CD4-positive, CD25-positive, alpha-beta regulatory T cell (primary cell): ENCODE results near the gene TUBD1. TPM values are rescaled to one million over a fixed set of nuclear protein-coding genes. Genes with fewer than 3 reads are reported as not detected.
"Not testable (repeated sequence)": the region's sequence is repeated elsewhere in the genome, so short reads cannot be mapped to it uniquely, and the experiment has no call there.

Source experiments
- ATAC-seq, 2 donors: fragments of 150-1000 bp; cut with Tn5 transposase; one replicate each; pipeline ENCODE4 v1.10.0; 2021; ENCODE audit warnings: low read depth in 2 of 2, moderate number of reproducible peaks in 2 of 2, moderate library complexity in 1 of 2
- DNase-seq, 3 donors: peaks; one replicate each; pipeline versions ENCODE4 v3.0.0 to v3.0.0-alpha.2; 2012 to 2022; ENCODE audit warnings: mixed read lengths in 1 of 3
- H3K27ac ChIP-seq: one replicate; pipeline ENCODE4 v1.7.0; 2013; ENCODE audit warnings: mild to moderate bottlenecking, low read length; ENCODE audit not compliant: insufficient read depth, poor library complexity, severe bottlenecking
- H3K27me3 ChIP-seq: one replicate; pipeline ENCODE4 v1.7.0; 2013; ENCODE audit warnings: low read length; ENCODE audit not compliant: control insufficient read depth, insufficient read depth
- H3K36me3 ChIP-seq: one replicate; pipeline ENCODE4 v1.7.0; 2013; ENCODE audit warnings: mild to moderate bottlenecking, low read length, moderate library complexity; ENCODE audit not compliant: control insufficient read depth, insufficient read depth
- H3K4me1 ChIP-seq: 2 replicates; pipeline ENCODE4 v1.7.0; 2013; ENCODE audit warnings: mild to moderate bottlenecking, low read length; ENCODE audit not compliant: insufficient read depth, control insufficient read depth, poor library complexity, severe bottlenecking
- H3K4me3 ChIP-seq: one replicate; pipeline ENCODE4 v1.7.0; 2013; ENCODE audit warnings: low read depth, mild to moderate bottlenecking, low read length, moderate library complexity
- H3K9me3 ChIP-seq, 2 experiments: 1 replicate in 1 of 2; 2 replicates in 1 of 2; pipeline ENCODE4 v1.7.0; 2013; ENCODE audit warnings: low read length in 2 of 2, mild to moderate bottlenecking in 1 of 2, moderate library complexity in 1 of 2; ENCODE audit not compliant: control insufficient read depth in 2 of 2
- H3K27ac Mint-ChIP-seq, 3 donors: one replicate each; pipeline ENCODE4 v1.8.0; 2020 to 2022; ENCODE audit warnings: mild to moderate bottlenecking in 3 of 3, mixed read lengths in 3 of 3, moderate library complexity in 2 of 3
- H3K27me3 Mint-ChIP-seq: one replicate; pipeline ENCODE4 v1.8.0; 2022; ENCODE audit warnings: mild to moderate bottlenecking, mixed read lengths
- H3K36me3 Mint-ChIP-seq: one replicate; pipeline ENCODE4 v1.8.0; 2020; ENCODE audit warnings: mixed read lengths
- H3K4me1 Mint-ChIP-seq, 4 donors: one replicate each; pipeline ENCODE4 v1.8.0; 2020 to 2022; ENCODE audit warnings: mixed read lengths in 4 of 4, mild to moderate bottlenecking in 1 of 4
- H3K4me3 Mint-ChIP-seq, 4 donors: one replicate each; pipeline ENCODE4 v1.8.0; 2020 to 2022; ENCODE audit warnings: mild to moderate bottlenecking in 4 of 4, mixed read lengths in 4 of 4, moderate library complexity in 3 of 4
- H3K9me3 Mint-ChIP-seq, 7 donors: one replicate each; pipeline ENCODE4 v1.8.0; 2020 to 2022; ENCODE audit warnings: mixed read lengths in 7 of 7, mild to moderate bottlenecking in 3 of 7, moderate library complexity in 2 of 7
- polyA plus RNA-seq, 4 donors: library from polyadenylated mRNA; unstranded; fragments of 300-500 nt; fragmentation: Illumina TruSeq; gene quantifications; one replicate each; pipeline ENCODE4 v1.2.3, GENCODE V29; 2021
- total RNA-seq: library from RNA; stranded (reverse); gene quantifications from one replicate; pipeline ENCODE4 v1.2.3, GENCODE V29; 2022

Gene TUBD1
- total and polyA plus RNA-seq, 5 donors from 2014 or later, result 16.3 to 28.2 (median 23.9) TPM

GRCh38 chr17:59850311-59850710, 42.4 kb downstream of the TUBD1 start:
- not testable (repeated sequence) for ATAC-seq, H3K27me3 ChIP-seq, H3K27ac ChIP-seq, H3K36me3 Mint-ChIP-seq, H3K9me3 ChIP-seq, H3K4me3 Mint-ChIP-seq, H3K9me3 Mint-ChIP-seq, H3K27ac Mint-ChIP-seq, DNase-seq, H3K27me3 Mint-ChIP-seq, H3K4me3 ChIP-seq, H3K36me3 ChIP-seq
- peaks cover 62% of the 10 kb centered on the region for H3K4me1 ChIP-seq
- peaks cover 36 to 73% (median 56%) of the 10 kb centered on the region in 4 donors for H3K4me1 Mint-ChIP-seq

GRCh38 chr17:59848778-59849177, 44.0 kb downstream of the TUBD1 start:
- peak overlapping the region; percentile 97 for H3K27ac ChIP-seq

GRCh38 chr17:59848385-59848668, 44.4 kb downstream of the TUBD1 start:
- Mint-ChIP-seq H3K27ac (peak overlapping the region; percentile 87 to 95 (median 94)), H3K36me3 (no peaks in the 10 kb centered on the region), H3K9me3 (peaks cover 0 to 3% (median 0%) of the 10 kb centered on the region in 7 donors), H3K4me3 (peak overlapping the region in 3 of 4 donors; percentile 10 to 81 (median 63)), H3K27me3 (peaks cover 4% of the 10 kb centered on the region), H3K4me1 (peaks cover 42 to 77% (median 62%) of the 10 kb centered on the region in 4 donors)
- Histone ChIP-seq H3K27me3 (no peaks in the 10 kb centered on the region), H3K36me3 (no peaks in the 10 kb centered on the region), H3K27ac (peak overlapping the region; percentile 97), H3K4me3 (peak overlapping the region; percentile 65), H3K9me3 (no peaks in the 10 kb centered on the region), H3K4me1 (peaks cover 73% of the 10 kb centered on the region)
- ATAC-seq, result no peak
- DNase-seq, result no peak

More at GRCh38 chr17:59848778-59849177, 44.0 kb downstream of the TUBD1 start:
- no peak for ATAC-seq
- Mint-ChIP-seq H3K27me3 (no peaks in the 10 kb centered on the region), H3K9me3 (peaks cover 0 to 3% (median 0%) of the 10 kb centered on the region in 7 donors), H3K27ac (peak overlapping the region; percentile 87 to 95 (median 94)), H3K4me3 (peak overlapping the region; percentile 63 to 81 (median 73)), H3K36me3 (no peaks in the 10 kb centered on the region), H3K4me1 (peaks cover 42 to 77% (median 62%) of the 10 kb centered on the region in 4 donors)
- H3K4me3 ChIP-seq, result peak overlapping the region; percentile 65
- peaks cover 73% of the 10 kb centered on the region for H3K4me1 ChIP-seq
- no peaks in the 10 kb centered on the region for H3K9me3 ChIP-seq
- H3K27me3 ChIP-seq, result no peaks in the 10 kb centered on the region
- DNase-seq, result peak in 1 of 3 donors; percentile 72
- H3K36me3 ChIP-seq, result no peaks in the 10 kb centered on the region

- H3K27me3 Mint-ChIP-seq, result peaks cover 5% of the 10 kb centered on the region
- Histone ChIP-seq H3K9me3 (no peaks in the 10 kb centered on the region), H3K27me3 (no peaks in the 10 kb centered on the region), H3K36me3 (no peaks in the 10 kb centered on the region), H3K4me3 (peak overlapping the region; percentile 52), H3K27ac (peak overlapping the region; percentile 97), H3K4me1 (peaks cover 76% of the 10 kb centered on the region)
- DNase-seq (peak; percentile 35 to 74 (median 37)), ATAC-seq (peak; percentile 44)
- no peaks in the 10 kb centered on the region for H3K9me3 Mint-ChIP-seq
- H3K36me3 Mint-ChIP-seq, result peaks cover 10% of the 10 kb centered on the region
- peaks cover 36 to 77% (median 57%) of the 10 kb centered on the region in 4 donors for H3K4me1 Mint-ChIP-seq
- H3K4me3 Mint-ChIP-seq, result peak overlapping the region in 3 of 4 donors; percentile 50 to 94 (median 54)
- H3K27ac Mint-ChIP-seq, result peak overlapping the region; percentile 62 to 99 (median 90)
These were observed 46.2 kb downstream of the TUBD1 start for GRCh38 chr17:59846394-59847165.

- H3K4me1 Mint-ChIP-seq, result peaks cover 36 to 77% (median 57%) of the 10 kb centered on the region in 4 donors
- no peaks in the 10 kb centered on the region for H3K9me3 ChIP-seq
- ATAC-seq, result no peak
- H3K36me3 ChIP-seq, result peaks cover 3% of the 10 kb centered on the region
- H3K27ac ChIP-seq, result peak overlapping the region; percentile 97
- peak in 2 of 3 donors; percentile 18 to 69 for DNase-seq
- no peaks in the 10 kb centered on the region for H3K9me3 Mint-ChIP-seq
- H3K4me3 ChIP-seq, result peak overlapping the region; percentile 52
- H3K27me3 ChIP-seq, result no peaks in the 10 kb centered on the region
- peak overlapping the region; percentile 29 to 94 (median 58) for H3K4me3 Mint-ChIP-seq
- H3K36me3 Mint-ChIP-seq, result peaks cover 14% of the 10 kb centered on the region
- H3K27ac Mint-ChIP-seq, result peak overlapping the region; percentile 86 to 99 (median 90)
- H3K27me3 Mint-ChIP-seq, result peaks cover 5% of the 10 kb centered on the region
- peaks cover 76% of the 10 kb centered on the region for H3K4me1 ChIP-seq
These were observed 46.9 kb downstream of the TUBD1 start for GRCh38 chr17:59845595-59846393.

- H3K9me3 Mint-ChIP-seq, result no peaks in the 10 kb centered on the region
- Histone ChIP-seq H3K4me3 (peak overlapping the region; percentile 52), H3K4me1 (peaks cover 81% of the 10 kb centered on the region), H3K27ac (peak overlapping the region; percentile 97), H3K9me3 (no peaks in the 10 kb centered on the region), H3K27me3 (no peaks in the 10 kb centered on the region), H3K36me3 (peaks cover 9% of the 10 kb centered on the region)
- H3K27ac Mint-ChIP-seq, result peak overlapping the region; percentile 86 to 99 (median 90)
- H3K4me1 Mint-ChIP-seq, result peaks cover 36 to 85% (median 55%) of the 10 kb centered on the region in 4 donors
- H3K27me3 Mint-ChIP-seq, result peaks cover 5% of the 10 kb centered on the region
- peak overlapping the region in 3 of 4 donors; percentile 46 to 94 (median 71) for H3K4me3 Mint-ChIP-seq
- DNase-seq (peak in 1 of 3 donors; percentile 45), ATAC-seq (no peak)
- H3K36me3 Mint-ChIP-seq, result peaks cover 22% of the 10 kb centered on the region
These were observed 47.7 kb downstream of the TUBD1 start for GRCh38 chr17:59844884-59845594.
